Measurements from ENCODE around the gene ALOX15B. TPM values are rescaled to one million over a fixed set of nuclear protein-coding genes. Genes with fewer than 3 reads are reported as not detected.
"Not testable (repeated sequence)": the region's sequence is repeated elsewhere in the genome, so short reads cannot be mapped to it uniquely, and the experiment has no call there.

The ALOX15B gene
- total RNA-seq, 1 donor from 2014 or later = 2.2 TPM

DNA sequence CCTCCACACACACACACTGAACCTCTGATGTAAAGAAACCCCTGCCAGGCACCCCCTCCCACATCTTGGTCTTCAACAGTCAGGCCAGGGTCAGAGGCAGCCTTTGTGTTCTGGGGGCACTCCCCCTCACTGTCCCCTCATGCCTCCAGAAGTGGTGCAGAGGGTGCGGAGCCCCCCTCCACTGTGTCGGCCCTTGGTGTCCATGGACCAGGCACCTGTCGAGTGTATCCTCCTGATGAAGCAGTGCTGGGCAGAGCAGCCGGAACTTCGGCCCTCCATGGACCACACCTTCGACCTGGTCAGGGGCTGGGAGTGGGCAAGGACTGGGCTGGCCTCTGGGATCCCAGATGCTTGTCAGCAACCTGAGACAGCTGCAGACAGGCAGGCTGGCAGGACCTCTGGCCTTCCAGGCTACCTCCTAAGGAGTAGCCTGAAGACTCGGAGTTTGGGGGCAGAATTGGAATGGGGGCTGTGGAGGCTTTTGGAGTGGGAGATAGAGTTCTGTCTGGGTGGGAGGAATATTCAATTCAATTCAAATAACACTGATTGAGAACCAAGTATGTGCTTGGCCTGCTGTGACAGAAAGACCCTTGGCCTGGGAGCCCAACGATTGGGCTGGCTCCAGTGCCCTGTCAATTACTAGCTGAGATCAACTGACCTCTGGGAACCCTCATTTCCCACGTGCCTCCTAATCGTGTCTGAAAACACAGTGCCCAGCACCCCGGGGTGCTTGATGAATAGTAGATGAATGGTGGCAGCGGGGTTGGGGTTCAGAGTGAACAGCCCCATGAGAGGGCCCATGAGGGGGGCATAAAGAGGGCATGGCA lies 24.9 kb upstream of the ALOX15B start:
- no peak for DNase-seq

- no peak for DNase-seq
Observed at GRCh38 chr17:8014558-8014850, 24.4 kb upstream of the ALOX15B start.

- no peak for DNase-seq
Observed at GRCh38 chr17:8015236-8015956, 23.5 kb upstream of the ALOX15B start.

DNA sequence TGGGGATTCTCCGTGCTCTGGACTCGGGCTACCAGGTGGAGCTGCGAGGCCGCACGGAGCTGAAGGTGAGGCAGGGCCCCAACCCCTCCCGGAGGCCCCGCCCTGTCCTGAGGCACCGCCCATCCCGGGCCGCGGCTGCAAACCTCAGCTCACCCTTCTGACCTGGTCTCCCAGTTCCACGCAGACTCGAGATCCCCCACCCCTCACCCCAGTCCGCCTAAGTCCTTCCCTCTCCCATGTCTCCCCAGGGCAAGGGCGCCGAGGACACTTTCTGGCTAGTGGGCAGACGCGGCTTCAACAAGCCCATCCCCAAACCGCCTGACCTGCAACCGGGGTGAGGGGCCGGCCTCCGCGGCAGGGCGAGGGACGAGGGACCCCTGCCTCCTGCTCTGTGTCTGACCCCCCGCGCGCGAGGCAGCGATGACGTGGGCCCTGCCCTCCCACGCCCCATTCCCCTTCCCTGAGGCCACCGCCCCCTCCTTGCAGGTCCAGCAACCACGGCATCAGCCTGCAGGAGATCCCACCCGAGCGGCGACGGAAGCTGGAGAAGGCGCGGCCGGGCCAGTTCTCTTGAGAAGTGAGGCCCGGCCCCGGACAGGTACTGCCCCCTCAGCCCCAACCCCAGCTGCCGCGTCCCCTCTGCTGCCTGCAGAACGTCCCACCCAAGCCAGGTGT lies 22.8 kb upstream of the ALOX15B start:
- DNase-seq = peak; percentile 16

- peak; percentile 50 for DNase-seq
Observed at GRCh38 chr17:8016632-8017424, 22.0 kb upstream of the ALOX15B start.

DNA sequence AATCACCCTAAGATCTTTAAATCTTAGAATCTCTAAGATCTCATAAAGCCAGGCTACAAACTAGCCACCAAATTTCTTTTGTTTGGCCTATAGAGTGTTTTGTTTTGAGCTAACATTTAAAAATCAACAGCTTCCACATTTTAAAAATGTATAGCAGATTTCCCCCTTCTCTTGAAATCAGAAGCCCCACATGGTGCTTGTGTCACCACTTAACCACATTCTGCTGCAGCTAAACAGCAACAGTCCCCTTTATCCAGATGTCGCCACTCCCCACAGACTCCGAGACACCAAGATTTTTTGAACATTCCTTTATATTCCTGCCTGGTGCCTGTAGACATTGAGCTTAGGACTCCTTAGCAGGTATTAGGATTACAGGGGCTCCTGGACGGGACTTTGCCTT lies 20.4 kb upstream of the ALOX15B start:
- DNase-seq = no peak

DNA sequence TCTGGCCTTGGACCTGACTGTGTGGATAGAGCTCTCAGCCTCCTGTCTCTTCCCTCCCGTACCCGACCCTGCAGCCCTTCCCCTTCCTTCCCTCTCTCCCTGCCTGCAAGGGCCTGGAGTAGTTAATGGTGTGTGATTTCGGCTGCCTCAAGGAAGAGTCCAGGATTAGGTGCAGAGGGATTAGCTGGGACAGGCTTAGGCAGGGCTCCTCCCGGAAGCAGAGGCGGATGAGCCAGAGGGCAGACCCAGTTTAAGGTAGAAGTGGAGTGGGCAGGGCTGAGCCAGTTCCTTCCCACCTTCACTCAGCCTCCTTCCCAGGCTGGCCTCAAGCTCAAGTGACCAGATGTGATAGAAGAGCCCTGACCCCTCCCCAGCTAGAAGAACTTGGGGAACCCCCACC lies 19.7 kb upstream of the ALOX15B start:
- peak; percentile 25 for DNase-seq

DNA sequence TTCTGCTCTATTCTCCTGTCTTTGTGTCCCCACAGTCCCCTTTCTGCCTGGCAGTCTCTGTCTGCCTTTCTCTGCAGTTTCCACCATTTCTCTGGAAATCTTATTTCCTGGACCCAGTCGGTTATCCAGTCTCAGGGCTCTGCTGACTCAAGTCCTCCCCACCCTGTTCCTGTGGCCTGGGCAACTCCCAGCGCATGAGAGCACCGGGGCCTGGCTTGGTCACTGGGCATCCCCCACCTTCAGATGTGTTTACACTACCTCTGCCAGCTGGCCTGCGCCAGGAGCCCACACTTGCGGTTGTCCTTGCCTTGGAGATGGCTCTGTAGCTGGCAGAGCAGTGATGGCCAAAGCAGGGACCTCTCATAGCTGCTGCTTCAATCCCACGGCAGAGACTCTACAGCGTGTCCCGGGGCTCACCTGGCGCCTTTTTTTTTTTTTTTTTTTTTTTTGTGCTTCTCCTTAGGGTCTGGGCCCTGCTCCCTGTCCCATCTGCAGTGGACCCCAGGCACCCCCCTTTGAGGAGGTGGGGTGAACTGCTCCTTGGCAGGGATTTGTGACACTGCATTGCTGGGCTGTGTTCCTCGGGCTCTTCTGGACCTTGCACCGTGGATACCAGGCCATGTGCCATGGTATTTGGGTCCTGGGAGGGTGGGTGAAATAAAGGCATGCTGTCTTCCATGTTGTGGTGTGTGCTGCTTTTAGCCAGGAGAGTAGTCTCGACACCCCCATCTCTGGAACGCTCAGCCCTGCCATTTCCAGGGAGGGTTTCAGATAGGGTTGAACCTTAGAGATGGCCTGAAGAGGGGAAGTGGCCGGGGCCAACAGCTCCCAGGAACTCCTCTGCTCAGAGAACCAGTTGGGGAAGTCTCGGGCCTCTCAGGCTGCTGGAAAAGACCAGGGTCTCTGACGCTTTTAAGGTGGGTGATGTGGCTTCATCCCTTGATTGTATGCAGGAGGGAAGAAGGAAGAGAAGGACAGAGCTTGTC lies 18.9 kb upstream of the ALOX15B start:
- no peak for DNase-seq

DNA sequence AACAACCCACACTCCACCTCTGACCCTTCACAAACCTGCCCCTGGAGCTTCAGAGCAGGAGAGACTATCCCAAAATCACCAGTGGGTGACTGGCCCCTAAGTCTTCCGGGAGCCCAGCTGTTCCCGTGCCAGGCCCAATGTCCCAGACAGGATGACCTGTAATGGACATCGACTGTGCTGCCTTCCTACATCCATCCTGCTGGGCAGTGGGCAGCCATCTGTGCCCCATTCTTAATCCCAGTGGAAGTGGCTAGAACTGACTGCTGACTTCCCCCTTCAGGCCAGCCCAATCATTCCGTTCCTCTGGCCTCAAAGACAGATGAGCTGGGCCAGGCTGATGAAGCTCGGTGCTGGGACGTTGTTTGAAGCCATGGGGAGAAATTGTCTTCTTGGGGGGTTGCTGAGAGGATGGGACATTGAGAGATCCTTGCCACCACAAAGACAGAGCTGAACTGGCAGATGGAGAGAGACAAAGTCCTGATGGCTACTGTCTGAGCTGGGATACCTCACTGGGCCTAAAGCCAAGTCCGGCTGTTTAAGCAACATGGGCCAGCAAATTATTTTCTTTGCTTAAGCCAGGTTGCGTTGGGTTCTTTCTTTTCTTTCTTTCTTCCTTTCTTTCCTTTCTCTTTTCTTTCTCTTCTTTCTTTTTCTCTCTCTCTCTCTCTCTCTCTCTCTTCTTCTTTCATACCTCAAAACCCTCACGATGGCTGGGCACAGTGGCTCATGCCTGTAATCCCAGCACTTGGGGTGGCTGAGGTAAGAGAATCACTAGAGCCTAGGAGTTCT lies 17.9 kb upstream of the ALOX15B start:
- no peak for DNase-seq

DNA sequence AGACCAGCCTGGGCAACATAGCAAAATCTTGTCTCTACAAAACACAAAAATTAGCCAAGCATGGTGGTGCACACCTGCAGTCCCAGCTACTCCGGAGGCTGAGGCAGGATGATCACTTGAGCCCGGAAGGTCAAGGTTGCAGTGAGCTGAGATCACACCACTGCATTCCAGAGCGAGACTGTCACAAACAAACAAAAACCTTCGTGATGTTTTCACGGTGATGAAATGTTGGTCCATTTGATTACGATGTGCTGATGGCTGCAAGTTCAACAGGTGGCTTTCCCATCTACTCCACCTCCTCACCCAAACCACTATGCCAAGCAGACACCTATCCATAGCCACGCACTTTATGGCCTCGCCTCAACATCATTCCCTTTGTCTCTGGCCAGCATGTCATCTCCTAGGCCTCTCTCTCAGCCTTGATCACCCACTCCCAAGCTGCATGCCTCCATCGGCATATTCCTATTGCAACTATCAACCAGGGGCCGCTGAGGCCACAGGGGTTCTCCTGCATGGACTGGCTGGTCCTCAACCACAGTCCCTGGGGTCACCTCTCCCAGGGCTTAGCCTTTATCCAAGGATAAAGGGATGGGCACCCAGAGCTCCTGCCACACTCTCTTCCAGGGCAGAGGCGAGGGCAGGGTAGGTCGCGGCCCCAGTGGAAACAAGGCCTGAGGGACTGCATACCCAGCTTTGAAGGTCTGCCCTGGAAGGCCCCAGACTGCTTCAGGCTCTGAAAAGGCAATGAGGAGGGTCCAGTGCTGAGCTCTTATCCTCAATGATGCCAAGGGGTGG lies 17.1 kb upstream of the ALOX15B start:
- no peak for DNase-seq

DNA sequence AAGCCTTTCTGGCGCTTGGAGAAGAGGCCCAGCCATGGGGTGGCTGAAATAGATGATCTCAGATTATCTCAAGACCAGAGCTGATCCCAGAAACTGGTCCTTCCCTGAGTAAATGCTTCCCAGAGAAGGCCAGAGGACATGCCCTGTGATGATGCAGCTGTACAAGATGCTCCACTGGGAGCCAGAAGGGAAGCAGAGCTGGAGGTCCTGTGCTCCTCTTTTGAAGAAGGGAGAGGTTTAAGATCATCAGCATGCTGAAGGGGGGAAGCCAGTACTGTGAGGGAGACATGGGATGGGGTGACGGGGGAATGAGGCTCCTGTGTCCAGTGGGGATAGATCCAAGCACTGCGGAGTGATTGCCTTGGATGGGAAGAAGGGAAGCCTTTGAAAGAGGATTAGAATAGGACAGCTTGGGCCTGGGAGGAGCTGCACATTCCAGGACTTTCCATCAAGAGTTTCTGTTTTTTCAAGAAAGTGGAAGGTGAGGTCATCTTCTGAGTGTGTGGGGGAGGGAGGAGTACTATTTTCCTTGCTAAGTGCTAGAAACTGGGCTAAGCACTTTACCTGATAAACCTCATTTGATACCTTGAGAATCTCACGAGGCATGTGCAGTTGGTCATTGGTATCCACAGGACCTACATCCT lies 16.4 kb upstream of the ALOX15B start:
- no peak for DNase-seq

GRCh38 chr17:8024161-8024560 lies 14.7 kb upstream of the ALOX15B start:
- DNase-seq = not testable (repeated sequence)

- no peak for DNase-seq
Observed at GRCh38 chr17:8025176-8025911, 13.5 kb upstream of the ALOX15B start.

DNA sequence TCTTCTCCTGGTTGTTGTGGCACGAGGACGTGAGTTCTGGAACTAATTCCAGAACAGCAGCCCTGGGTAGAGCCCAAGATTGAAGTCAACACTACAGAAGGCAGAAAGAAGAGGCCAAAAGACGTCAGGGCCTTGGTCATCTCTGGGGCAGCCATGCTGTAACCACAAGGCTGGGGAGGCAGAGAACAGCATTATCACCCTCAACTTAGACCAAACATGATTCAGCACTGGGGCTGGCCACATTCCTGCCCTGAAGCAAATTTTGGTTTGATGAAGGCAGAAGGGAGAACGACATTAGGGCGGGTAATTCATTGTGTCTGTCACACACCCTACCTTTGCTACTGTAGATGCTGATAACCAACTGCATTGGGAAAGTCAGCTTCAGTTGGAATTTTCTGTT lies 9.7 kb upstream of the ALOX15B start:
- no peak for DNase-seq

DNA sequence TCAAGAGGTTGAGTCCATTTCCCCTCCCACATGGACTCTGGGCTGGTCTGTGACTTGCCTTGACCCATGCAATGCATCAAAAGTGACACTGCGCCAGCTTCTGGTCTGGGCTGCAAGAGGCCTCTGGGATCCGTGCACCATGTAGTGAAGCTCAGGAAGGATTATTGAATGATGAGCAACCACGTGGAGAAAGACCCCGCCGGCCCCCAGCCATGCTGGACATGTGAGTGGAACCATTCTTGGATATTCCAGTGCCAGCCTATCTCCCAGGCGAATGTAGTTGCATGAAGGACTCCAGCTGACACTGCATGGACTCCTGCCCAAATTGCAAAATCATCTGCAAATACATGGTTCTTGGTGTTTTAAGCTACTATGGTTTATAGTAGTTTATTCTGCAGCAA lies 7.6 kb upstream of the ALOX15B start:
- no peak for DNase-seq

DNA sequence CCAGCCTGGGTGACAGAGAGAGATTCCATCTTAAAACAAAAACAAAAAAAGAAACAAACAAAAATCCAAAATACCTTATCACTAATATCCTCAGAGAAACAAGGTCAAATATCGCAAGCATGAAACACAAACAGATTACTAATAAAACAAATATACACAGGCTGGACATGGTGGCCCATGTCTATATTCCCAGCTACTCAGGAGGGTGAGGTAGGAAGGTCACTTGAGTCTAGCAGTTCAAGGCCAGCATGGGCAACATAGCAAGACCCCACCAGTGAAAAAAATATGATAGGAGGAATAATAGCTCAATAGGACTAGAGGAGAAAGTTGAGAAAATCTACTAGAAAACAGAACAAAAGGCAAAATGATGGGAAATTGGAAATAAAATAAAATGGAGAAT lies 6.9 kb upstream of the ALOX15B start:
- DNase-seq = no peak

GRCh38 chr17:8032442-8032841 lies 6.4 kb upstream of the ALOX15B start:
- DNase-seq = no peak

DNA sequence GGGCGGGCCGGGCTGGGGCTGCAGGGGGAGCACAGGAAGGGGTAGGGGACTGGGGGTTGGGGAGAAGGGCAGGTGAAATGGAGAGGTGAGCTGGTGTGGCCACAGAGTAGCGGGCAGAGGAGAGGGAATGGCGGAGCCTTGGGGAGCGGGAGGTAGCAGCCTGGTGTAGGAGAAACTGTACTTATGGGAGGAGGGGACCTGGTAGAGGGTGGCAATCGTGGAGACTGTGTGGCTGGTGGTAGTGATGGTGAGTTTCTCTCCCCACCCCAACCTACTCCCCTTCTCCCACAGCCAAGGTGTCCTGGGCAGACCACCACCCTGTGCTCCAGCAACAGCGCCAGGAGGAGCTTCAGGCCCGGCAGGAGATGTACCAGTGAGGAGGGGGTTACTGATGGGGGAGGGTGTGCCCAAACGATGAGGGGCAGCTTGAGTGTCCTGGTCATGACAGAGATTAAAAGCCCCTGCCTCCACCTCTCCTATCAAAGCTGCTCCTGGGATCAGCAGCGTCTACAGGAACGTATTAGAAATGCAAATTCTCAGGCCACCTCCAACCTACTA lies 831 bp downstream of the ALOX15B start:
- DNase-seq = no peak
